ENCODE results near the gene LGSN.
"Not testable (repeated sequence)": the region's sequence is repeated elsewhere in the genome, so short reads cannot be mapped to it uniquely, and the experiment has no call there.

DNA sequence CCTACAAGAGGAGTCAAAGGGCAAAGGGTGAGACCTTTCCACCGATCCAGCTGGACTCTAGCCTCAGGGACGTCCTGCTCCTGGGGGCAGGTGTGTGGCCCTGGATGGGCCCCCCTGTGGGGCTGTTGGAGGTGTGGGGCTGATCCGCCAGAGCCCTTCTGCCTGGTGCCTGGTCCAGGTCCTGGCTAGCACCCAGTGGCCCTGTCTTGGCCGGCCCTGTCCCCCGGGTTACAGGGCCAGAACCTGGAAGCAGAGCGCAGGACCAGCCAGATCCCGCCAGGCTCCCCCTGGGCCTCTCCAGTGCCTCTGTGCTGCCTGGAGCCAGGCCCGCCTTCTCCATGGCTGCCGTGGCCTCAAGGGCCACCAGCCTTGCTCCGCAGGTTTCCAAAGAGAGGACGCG is 89.3 kb downstream of the LGSN start:
- TF ChIP-seq, protein P1, sequence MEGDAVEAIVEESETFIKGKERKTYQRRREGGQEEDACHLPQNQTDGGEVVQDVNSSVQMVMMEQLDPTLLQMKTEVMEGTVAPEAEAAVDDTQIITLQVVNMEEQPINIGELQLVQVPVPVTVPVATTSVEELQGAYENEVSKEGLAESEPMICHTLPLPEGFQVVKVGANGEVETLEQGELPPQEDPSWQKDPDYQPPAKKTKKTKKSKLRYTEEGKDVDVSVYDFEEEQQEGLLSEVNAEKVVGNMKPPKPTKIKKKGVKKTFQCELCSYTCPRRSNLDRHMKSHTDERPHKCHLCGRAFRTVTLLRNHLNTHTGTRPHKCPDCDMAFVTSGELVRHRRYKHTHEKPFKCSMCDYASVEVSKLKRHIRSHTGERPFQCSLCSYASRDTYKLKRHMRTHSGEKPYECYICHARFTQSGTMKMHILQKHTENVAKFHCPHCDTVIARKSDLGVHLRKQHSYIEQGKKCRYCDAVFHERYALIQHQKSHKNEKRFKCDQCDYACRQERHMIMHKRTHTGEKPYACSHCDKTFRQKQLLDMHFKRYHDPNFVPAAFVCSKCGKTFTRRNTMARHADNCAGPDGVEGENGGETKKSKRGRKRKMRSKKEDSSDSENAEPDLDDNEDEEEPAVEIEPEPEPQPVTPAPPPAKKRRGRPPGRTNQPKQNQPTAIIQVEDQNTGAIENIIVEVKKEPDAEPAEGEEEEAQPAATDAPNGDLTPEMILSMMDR (IDR thresholded peaks at IDR 0.05; ENCODE audit: low read depth, low read length), result not testable (repeated sequence)
- not testable (repeated sequence) for TF ChIP-seq EZH2phosphoT487 (IDR thresholded peaks at IDR 0.05; ENCODE audit: low read depth)
